Femur (tissue), 1 donor: ENCODE results near the gene S100A3.
"Not testable (repeated sequence)": the region's sequence is repeated elsewhere in the genome, so short reads cannot be mapped to it uniquely, and the experiment has no call there.

ENCODE experiments used
- DNase-seq: peaks from one replicate; pipeline ENCODE4 v3.0.0-alpha.2; 2017

S100A3 gene, protein sequence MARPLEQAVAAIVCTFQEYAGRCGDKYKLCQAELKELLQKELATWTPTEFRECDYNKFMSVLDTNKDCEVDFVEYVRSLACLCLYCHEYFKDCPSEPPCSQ

DNA sequence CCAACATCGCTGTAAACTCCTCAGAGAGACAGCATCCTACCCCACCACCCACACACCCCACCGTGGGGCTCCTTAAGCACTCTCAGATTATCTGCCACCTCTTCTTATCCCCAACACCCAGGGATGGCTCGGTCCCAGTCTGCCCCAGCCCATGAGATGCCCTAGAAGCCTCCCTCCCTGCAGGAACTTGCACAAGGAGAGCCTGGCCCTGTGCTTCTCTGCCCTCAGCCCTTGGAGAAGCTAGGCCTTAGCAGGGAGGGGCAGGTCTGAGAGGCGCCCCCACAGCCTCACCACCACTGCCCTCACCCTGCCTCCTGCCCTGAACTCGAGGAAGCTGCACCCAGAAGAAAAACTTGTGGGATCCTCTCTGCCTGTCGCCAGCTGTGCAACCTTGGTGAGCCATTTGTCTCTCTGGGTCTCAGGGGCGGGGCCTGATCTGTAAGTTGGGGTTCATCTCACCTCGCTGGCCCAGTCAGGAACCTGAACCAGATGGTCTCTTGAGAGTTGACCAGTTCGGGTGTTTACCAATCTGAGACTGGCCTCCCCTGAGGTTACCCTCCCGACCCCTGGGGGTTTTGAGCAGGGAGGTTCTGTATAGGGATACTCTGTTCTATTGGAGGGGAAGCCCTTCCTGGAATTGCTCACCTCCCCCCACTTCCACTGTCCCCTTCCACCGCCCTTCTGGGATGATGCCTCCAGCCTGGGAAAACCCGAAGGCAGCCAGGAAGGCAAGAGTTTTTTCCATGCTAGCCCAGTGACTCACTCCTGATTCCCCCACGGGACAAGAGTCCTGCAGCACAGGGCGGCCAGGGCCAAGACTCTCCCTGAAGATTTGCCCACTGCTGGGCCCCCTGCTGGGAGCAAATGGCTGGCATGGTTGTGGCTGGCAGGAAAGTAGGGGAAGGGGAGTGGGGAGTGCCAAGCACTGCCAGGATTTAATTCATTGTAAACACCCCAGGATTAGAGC lies at the start of gene S100A3:
TSS of gene S100A3 (minus strand) at position 537 of the 967 bp plus-strand sequence. CDS start 773 bp downstream, outside the sequence.
- peak; percentile 79 for DNase-seq

DNA sequence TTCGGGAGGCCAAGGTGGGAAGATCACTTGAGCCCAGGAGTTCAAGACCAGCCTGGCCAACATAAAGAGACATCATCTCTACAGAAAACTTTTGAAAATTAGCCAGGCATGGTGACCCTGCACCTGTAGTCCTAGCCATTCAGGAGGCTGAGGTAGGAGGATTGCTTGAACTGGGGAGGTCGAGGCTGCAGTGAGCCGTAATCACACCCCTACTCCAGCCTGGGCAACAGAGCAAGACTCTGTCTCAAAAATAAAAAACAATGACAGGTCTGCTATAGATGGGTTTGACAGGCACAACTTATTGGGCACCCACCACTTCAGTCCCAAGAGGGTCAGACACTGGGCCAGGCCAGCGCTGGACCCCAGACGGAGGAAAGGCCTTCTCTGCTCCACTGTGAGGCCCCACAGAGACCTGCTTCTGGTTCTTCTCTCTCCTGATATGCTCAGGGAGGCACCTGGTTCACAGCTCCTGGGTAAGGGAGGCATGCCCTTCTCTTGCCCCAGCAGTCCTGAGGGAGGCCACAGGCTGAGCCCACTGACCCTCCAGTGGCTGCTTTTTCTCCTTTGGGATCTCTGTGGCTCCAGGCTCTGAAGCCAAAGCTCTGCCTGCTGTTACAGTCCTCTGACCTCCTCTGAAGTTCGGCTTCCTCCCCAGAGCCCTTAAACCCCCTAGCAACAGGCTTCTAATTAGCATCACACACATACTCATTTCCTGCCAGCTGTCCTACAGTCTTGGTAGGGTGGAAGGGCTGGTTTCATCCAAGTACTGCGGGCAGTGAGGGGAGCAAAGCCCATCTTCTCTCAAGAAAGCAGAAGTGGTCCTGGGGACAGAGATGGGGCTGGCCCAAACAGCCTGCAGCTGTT lies 49.5 kb upstream of the S100A3 start:
- DNase-seq = peak; percentile 57

DNA sequence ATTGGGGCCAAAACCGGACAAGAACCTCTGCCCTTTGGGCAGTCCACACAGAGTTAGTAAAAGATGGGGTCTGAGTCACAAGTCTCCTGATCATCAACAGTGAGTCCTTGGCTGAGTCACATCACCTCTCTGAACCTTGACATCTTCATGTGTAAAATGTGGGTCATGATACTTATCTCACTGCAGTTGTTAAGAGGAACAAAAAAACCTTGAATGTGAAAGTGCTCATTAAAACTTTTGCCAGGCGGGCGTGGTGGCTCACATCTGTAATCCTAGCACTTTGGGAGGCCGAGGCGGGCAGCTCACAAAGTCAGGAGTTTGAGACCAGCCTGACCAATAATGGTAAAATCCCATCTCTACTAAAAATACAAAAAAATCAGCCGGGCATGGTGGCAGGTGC lies 48.1 kb upstream of the S100A3 start:
- no peak for DNase-seq

DNA sequence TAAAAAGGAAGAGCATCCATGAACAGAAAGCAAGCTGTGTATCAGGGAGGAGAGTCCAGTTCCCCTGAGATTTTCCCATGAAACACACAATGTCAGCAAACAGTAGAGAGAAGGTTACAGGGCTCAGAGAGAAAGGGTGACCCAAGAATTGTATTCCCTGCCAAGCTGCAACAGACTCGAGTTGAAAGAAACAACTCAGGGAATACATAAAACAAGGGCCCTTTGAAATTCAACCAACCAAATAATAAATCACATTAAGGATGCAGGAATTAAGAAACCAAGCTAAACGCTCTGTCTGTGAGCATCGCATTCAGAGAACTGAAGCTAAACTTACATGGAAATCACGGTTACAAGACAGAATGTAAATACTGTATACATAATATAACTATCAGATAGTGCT lies 43.7 kb upstream of the S100A3 start:
- DNase-seq = no peak

DNA sequence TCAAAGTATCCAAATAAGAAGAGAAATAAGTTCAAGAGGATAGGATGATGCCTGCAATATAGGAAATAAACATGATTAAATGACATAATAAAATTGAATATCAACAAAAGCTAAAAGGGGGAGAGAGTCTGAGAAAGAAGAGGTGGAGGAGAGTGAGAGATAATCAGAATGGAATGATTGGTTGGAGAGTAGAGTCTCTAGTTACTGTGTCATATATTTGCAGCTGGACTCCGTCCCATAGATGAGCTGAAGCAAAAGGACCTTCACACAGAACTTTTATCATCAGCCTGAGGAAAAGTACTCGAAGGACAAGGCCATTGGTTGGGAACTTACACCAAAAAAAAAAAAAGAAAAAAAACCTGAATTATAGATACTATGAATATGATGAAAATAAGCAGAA lies 39.4 kb upstream of the S100A3 start:
- DNase-seq = no peak

DNA sequence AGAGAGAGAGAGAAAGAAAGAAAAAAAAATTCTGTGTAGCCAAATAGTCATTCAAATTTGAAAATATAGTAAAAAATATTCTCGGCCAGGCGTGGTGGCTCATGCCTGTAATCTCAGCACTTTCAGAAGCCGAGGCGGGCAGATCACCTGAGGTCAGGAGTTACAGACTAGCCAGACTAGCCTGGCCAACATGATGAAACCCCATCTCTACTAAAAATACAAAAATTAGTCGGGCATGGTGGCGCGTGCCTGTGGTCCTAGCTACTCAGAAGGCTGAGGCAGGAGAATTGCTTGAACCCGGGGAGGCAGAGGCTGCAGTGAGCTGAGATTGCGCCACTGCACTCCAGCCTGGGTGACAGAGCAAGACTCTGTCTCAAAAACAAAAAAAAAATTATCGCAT lies 39.0 kb upstream of the S100A3 start:
- not testable (repeated sequence) for DNase-seq

DNA sequence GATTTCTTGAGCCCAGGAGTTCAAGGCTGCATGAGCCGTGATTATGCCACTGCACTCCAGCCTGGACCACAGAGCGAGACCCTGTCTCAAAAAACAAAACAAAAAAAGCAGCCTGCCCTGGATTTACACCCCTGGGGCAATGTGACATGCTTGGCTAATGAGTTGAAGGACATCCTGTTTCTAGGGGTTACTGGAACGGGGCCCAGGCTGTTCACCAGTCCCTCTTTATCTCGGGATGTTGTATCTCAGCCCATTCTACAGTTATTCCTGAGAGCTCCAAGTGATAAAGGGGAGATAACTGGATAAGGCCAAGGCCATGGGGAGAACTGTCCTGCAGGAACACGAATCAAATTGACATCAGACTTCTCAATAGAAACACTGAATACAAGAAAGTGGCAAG lies 38.3 kb upstream of the S100A3 start:
- DNase-seq = no peak

DNA sequence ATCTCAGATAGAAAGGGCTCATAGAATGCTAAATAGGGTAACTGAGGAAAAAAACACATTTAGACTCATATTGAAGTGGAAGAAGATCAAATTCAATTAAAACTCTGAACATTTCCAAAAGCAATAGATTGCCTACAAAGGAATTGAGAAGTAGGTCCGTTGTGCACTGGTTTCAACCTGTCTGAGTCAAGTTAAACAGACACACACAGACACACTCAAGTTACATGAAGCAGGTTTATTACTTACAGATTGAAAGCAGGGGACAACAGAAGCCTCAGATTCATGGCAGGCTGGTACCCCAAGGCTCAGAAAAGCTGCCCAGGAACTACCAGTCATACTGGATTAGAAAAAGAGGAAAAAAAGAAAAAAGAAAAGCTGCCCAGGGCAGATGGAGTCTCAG lies 37.3 kb upstream of the S100A3 start:
- no peak for DNase-seq

DNA sequence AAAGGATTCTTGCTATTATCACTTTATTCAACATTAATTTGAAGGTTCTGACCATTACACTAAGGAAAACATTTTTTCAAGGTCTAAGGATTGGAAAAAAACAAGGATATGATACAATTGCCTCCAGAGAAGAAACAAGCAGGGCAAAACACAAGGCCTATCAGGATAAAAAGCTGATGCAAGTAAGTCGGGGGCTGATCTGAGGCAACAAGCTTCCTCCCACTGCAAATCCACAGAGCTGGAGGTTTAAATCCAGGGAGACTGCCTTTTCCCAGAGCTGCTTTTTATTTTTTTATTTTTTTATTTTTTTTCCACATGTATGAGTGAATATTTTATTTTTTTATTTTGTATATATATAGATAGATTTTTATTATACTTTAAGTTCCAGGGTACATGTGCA lies 35.9 kb upstream of the S100A3 start:
- DNase-seq = no peak

DNA sequence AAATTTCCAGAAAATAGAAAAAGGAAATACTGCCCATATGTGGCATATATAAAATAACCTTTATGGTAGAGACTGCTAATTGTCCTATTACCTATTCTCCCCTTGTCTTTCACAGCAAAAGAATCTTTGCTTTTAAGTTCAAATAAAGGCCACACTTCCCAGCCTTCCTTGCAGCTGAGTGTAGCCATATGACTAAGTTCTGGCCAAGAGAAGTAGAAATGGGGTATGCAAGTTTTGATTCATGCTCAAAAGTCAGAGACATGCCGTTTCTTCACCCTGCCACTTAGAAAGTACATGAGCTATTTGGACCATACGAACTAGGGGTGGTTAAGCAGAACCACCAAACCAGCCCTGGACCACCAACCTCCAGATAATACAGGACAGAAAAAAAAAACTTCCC lies 34.9 kb upstream of the S100A3 start:
- no peak for DNase-seq

DNA sequence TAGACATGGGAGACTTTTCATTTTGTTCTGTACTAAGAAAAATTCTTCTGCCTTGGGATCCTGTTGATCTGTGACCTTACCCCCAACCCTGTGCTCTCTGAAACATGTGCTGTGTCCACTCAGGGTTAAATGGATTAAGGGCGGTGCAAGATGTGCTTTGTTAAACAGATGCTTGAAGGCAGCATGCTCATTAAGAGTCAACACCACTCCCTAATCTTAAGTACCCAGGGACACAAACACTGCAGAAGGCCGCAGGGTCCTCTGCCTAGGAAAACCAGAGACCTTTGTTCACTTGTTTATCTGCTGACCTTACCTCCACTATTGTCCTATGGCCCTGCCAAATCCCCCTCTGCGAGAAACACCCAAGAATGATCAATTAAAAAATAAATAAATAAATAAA lies 34.5 kb upstream of the S100A3 start:
- not testable (repeated sequence) for DNase-seq

DNA sequence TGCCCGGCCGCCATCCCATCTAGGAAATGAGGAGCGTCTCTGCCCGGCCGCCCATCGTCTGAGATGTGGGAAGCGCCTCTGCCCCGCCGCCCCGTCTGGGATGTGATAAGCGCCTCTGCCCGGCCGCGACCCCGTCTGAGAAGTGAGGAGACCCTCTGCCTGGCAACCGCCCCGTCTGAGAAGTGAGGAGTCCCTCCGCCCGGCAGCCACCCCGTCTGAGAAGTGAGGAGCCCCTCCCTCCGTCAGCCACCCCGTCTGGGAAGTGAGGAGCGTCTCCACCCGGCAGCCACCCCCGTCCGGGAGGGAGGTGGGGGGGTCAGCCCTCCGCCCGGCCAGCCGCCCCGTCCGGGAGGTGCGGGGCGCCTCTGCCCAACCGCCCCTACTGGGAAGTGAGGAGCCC lies 33.8 kb upstream of the S100A3 start:
- not testable (repeated sequence) for DNase-seq

DNA sequence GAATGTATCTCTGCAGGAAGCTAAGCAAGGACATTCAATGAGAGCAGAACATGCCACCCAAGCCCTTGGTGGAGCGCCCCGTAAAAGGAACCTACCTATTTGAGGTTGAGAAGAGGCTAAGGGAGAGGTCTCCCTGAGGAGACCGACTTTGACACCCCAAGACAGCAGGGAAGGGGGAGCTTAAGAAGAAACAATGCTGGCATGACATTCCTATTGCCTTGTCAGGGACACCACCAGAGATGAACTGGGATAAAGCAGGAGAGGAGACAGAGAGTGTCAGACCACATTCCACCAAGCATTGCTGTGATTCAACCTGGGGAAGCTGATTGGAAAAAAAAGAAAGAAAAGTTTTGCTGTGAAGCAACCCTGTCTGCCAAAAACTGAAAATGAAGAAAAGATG lies 29.9 kb upstream of the S100A3 start:
- DNase-seq = no peak

DNA sequence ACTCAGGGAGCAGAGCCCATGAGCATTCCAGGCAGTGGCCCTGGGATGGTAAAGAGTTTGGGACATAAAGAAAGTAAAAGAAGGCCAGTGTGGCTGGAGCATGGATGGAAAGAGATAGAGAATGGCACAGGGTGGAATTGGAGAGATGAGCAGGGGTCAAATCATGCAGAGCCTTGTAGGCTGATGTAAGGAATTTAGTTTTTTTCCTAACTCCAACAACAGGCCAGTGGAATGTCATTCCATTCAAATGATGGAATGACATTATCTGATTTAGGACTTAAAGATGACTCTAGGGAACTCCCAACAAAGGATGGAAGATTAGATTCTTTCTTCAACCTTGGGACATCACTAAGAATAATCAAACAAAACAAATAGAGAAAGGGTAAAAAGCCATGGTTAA lies 29.4 kb upstream of the S100A3 start:
- DNase-seq = no peak

DNA sequence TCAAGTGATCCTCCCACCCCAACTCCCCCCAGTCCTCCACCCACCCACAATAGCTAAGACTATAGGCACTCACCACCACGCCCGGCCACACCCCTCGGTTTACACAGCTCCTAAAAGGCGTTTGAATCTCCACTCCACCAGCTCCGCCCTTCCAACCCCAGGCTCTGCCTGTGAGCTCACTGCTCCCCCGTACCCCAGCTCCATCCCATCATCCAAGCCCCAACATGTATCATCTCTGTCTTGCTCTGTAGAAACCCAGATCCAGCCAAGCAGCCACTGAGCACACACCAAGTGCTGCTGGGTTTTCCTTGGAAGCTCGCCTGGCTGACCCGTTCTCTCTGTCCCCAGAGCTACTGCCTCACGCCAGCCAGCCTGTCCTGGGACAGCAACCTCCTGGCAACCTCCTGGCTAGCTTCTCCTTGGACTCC lies 28.6 kb upstream of the S100A3 start:
- no peak for DNase-seq

DNA sequence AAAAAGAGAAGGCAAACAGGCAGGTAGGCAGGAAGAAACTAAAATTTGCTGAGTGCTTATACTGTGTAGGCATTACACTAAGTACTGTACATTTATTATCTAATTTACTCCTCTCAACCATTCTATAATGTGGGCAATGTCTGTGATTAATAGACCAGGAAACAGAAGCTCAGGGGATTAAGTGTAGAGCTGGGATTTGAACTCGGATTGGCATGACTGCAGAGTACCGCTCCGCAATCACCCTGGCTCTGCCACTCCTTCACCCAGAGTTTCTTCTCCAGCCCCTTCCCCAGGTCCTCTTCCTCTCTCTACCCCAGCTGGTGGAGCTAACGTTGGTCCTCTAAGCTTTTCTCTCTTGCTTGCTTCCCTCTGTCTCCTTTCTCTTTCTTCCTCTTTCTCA lies 28.1 kb upstream of the S100A3 start:
- no peak for DNase-seq

DNA sequence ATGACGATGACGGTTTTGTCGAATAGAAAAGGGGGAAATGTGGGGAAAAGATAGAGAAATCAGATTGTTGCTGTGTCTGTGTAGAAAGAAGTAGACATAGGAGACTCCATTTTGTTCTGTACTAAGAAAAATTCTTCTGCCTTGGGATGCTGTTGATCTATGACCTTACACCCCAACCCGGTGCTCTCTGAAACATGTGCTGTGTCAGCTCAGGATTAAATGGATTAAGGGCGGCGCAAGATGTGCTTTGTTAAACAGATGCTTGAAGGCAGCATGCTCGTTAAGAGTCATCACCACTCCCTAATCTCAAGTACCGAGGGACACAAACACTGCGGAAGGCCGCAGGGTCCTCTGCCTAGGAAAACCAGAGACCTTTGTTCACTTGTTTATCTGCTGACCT lies 26.4 kb upstream of the S100A3 start:
- DNase-seq = not testable (repeated sequence)

DNA sequence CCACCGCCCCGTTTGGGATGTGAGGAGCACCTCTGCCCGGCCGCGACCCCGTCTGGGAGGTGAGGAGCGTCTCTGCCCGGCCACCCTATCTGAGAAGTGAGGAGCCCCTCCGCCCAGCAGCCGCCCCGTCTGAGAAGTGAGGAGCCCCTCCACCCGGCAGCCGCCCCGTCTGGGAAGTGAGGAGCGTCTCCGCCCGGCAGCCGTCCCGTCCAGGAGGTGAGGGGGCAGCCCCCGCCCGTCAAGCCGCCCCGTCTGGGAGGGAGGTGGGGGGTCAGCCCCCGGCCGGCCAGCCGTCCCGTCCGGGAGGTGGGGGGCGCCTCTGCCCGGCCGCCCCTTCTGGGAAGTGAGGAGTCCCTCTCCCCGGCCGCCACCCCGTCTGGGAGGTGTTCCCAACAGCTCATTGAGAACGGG lies 26.0 kb upstream of the S100A3 start:
- DNase-seq = not testable (repeated sequence)

DNA sequence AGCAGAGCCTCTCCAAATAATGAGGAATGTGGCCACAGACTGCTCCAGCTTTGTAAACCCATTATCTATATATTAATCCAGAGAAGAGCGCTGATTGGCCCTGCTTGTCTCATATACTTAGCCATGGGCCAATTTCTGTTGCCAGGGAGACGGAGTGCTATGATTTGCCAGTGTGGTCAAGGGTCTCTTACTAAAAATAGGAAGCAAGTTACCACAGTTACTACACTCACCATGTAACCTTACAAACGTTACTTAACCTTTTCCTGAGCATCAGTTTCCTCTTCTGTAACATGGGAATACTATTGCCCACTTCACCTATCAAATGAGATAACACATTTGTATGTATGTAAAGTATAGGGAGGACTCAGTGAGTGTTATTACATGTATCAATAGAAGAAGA lies 24.3 kb upstream of the S100A3 start:
- DNase-seq = peak; percentile 23

DNA sequence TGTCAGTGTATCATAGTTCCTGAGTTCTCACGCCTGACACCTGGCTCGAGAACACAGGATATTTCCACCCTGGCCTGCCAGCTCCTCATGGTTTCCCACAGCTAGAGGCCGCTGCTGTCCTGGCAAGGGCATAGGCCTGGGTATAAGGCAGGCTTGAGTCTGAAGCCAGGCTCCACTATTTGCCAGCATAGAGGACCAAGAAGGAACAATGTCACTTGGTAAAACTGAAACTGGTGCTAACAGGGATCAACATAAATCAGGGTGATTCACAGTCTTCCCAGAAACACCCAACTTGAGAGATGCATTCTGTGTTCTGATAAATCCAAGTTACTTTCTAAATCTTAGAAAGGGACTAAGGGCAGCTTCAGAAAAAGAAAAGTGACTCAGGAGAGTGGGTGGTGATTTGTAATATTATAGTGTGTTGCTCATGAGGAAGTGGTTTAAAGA lies 23.5 kb upstream of the S100A3 start:
- DNase-seq = peak; percentile 82

DNA sequence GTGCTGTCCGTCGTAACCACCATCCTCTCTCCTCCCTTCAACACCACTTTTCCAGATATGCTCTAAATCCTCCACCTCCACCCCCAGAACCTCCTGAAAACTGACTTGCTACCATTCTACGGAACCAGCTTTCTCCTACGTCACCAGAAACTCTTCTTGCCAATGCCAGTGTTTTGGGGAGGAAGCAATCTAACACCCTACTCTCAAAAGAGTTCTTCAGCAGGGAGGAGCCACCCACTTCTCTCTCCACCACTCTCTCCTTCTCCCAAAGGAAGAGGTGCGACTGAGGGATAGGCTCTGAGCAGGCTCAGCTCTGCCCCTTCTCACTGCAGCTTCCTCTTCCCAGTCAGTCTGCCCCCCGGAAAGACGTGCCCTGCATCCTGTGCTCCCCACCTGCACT lies 22.6 kb upstream of the S100A3 start:
- no peak for DNase-seq

DNA sequence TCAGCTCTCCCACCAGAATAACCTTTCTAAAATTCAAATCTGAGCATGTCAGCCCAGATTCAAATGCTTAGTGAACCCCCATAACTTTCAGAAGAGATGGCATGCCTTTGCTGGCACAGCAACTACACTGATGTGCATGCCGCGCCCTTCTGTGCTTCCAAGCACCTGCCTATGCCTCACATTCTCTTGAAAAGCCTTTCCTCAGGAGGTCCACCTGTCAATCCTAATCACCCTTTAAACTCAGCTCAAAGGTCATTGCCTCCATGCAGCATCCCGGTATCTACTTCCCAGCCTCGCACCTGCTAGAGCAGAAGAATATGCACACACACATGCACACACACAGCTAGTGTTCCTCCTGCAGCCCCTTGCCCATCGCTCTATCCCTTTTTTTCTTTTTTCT lies 21.8 kb upstream of the S100A3 start:
- no peak for DNase-seq

DNA sequence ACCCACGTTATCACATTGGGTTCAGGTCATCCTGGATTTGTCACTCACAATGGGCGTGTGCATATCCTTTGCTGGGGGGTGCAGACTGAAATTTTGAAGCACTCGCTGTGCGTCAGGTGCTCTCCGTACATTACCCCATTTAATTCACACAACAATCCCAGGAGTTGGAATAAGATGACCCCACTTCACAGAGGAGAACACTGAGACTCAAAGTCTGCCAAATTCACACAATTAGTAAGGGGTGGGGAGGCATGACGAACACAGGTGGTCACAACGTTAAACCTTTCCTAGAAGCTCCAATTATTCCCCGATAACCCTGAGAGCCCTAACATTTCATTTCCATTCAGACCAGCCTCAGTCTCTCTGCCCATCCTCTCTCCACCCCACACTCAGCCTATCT lies 20.4 kb upstream of the S100A3 start:
- no peak for DNase-seq
